Peyer's patch (tissue), 4 donors: Measurements from ENCODE around the gene ECHS1.

Experiments used
- POLR2A ChIP-seq, 2 donors: fragments of 450-650 bp; IDR thresholded peaks; one replicate each; pipeline ENCODE4 v1.5.1; 2017; ENCODE audit warnings: antibody characterized with exemption in 2 of 2, mild to moderate bottlenecking in 2 of 2, moderate library complexity in 2 of 2
- TF ChIP-seq, protein P1 (sequence below), 6 experiments: fragments of 450-650 bp in 4 of 6; fragments of 200-600 bp in 2 of 6; sonication (generic) in 1 of 6; IDR thresholded peaks; one replicate each; pipeline ENCODE4 v1.5.1; 2017 to 2019; ENCODE audit warnings: antibody characterized with exemption in 6 of 6, mild to moderate bottlenecking in 3 of 6, moderate library complexity in 1 of 6

DNA sequence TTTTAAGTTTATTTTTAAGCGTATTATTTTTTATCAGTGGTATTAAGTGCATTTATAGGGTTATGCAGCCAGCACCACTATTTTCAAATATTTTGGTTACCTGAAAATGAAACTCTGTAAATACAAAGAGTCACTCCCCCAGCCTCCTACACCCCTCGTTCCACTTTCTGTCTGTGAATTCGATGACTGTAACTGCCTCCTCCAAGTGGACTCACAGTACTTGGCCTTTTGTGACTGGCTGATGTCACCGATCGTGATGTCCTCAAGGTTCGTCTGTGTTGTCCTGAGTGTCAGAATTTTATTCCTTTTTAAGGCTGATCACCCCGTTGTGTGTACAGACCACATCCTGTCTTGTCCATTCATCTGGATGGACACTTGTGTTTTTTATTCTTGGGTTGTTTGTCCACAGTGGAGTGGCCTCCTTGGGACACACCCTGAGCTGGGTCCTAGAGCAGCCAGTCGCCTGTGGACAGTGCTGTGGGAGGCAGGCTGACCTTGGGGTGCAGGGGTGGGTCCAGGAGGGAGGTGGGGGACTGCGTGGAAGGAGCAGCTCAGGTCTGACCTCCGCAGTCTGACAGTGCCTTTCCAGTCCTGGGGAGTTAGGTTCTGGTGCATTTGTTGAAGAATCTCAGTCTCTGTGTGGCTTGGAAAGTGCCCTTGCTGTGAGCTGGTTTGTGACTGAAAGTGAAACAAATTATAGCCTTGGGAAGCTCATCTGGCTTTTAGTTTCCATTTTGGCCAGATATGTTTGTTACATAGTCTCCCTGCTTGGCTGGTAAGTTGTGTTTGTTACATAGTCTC, 27.7 kb upstream of the ECHS1 start:
- TF ChIP-seq, protein P1, sequence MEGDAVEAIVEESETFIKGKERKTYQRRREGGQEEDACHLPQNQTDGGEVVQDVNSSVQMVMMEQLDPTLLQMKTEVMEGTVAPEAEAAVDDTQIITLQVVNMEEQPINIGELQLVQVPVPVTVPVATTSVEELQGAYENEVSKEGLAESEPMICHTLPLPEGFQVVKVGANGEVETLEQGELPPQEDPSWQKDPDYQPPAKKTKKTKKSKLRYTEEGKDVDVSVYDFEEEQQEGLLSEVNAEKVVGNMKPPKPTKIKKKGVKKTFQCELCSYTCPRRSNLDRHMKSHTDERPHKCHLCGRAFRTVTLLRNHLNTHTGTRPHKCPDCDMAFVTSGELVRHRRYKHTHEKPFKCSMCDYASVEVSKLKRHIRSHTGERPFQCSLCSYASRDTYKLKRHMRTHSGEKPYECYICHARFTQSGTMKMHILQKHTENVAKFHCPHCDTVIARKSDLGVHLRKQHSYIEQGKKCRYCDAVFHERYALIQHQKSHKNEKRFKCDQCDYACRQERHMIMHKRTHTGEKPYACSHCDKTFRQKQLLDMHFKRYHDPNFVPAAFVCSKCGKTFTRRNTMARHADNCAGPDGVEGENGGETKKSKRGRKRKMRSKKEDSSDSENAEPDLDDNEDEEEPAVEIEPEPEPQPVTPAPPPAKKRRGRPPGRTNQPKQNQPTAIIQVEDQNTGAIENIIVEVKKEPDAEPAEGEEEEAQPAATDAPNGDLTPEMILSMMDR (IDR thresholded peaks at IDR 0.05): no peak
- TF ChIP-seq POLR2A (IDR thresholded peaks at IDR 0.05): no peak
